A172 (cell line): Measurements from ENCODE around the gene CLMP. TPM values are rescaled to one million over a fixed set of nuclear protein-coding genes. Genes with fewer than 3 reads are reported as not detected.
A peak's percentile ranks its signal among the peaks of the same experiment; 100 is the strongest.

Experiments
- DNase-seq: peaks from one replicate; pipeline ENCODE4 v3.0.0-alpha.2; 2015; ENCODE audit warnings: low spot score
- total RNA-seq: library from RNA; depleted of rRNA; stranded (reverse); fragments of >200 nt; shearing (Covaris generic); gene quantifications from 2 replicates; pipeline ENCODE4 v1.2.3, GENCODE V29; 2014; rRNA removed

Gene CLMP, protein sequence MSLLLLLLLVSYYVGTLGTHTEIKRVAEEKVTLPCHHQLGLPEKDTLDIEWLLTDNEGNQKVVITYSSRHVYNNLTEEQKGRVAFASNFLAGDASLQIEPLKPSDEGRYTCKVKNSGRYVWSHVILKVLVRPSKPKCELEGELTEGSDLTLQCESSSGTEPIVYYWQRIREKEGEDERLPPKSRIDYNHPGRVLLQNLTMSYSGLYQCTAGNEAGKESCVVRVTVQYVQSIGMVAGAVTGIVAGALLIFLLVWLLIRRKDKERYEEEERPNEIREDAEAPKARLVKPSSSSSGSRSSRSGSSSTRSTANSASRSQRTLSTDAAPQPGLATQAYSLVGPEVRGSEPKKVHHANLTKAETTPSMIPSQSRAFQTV
- total RNA-seq = 4.7 and 9.7 TPM in 2 replicates

DNA sequence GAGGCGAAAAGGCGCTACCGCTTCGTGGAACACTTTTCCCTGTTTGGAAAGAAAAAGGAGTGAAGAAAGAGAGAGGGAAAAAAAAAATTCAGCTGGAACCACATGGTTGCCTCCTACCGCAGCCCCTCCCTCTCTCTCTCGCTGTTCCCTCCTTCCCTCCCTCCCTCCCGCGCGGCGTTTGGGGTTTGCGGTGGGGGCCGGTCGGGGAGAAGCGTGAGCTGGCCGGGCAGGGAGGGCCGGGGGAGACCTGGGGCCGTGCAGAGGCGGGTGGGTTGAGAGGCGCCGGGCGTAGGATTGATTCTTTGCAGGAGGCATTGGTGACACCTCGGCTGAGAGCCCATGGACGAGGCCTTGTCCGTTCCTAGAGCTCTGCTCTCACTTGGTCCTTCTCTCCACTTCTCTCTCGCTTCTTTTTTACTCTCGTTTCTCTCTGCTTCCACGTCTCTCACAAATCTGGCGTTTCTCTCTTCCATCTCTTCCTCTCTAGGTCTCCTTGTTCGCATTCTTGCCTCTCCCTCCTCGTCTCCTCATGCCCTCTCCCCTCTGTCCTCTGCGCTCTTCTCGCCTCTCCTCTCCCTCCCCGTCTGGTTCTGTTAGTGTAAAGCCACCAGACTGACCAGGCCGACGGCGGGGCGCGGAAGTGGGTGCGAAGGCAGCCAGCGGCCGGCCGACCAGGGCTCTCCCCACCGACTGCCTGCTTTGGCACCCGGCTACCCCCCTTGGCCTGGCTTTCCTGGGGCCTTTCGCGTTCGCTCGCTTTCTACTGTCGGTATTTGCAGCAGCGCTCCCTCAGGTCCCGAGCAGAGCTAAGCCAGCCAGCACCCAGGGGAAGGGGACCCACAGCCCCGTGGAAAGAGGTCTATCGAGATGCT lies at the start of gene CLMP:
Gene CLMP, minus strand, starts transcription at position 61 of the 872 bp plus-strand sequence. CDS start 308 bp downstream, outside the sequence.
- DNase-seq = no peak

DNA sequence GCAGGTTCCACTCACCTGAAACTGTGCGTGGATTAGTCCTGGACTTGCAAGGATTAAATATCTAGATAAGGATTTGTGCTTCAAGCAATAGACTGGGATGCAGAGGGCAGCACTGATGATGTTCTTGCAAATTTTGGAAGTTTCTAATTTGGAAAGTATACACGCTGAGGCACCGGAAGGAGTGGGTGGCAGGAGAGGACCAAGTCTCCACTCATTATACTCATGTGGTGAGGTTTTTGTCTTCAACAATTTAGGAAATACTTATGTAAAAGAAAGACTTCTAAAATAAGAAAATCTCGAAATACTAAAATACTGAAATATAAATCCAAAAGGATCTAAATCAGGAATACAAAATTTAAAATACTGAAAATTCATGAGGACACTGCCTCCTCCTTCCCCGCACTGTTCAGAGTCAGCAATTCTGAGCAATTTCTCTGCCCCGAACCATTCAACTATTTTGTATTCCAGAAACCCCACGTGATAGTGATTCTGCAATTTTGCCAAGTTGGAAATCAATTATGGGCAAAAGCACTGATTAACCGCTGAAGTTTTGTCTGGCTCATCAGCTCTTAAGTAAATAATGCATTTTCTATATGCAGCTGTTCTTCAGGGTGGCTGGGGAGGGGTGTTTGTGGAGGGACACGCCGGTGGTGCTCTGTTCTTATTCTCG lies 47.0 kb upstream of the CLMP start:
- DNase-seq = no peak

DNA sequence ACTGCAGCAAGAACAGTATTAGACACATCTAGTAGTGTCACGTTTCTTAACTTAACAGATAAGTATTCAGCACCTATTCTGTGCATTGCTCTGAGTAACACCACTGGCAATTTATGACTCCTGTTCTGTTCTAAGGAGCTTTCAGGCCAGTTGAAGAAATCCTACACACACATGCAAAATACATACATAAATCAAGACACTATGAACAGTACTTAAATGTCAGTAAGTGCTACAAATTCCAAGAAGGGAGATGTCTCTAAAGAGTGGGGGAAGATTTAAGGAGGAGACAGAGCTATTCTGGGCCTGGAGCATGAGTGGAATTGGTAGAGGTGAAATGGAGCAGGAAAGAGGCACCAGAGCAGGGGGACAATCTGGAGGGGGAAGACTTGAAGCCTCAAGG lies 46.2 kb upstream of the CLMP start:
- DNase-seq = no peak

DNA sequence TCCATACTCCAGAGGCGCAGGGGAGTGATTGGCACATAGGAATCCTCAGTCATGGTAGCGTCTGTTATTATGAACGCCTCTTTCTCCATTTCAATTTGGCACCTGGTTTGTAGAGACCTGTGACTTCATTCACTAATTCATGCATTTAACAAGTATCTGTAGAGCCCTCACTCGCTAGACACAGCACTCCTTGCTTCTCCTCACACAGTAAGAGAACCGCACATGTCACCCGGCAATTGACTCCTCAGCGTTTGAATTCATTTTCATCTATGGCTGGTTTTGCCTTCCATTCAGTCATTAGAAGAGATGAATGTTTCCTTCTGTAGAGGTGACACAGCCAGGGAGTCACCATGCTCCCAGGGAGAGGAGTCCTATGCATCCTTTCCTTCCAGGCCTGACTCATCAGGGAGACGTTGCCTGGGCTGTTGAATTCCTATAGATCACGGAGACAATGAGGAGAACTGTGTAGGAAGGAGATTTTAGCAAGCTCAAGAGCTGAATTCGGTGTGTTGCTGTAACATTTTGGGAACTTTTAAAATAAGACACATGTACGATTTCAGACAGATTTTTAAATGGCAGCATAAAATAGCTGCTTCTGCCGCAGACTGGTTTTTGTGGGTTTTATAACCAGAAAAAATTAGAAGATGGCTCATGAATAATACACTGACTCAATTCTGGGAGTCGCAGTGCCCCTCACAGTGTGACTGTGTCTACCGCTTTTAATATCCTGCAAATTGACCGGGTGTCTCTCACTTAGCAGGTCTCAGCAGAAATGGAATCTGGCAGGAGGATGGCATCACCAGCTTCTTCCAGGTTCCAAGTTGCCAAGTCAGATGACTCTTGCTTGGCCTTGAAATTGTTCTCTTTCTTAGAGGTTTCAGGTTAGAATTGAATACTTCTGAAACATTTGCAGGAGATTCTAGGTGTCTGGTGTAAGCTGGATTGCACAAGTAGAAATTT lies 44.4 kb upstream of the CLMP start:
- DNase-seq = peak; percentile 40

DNA sequence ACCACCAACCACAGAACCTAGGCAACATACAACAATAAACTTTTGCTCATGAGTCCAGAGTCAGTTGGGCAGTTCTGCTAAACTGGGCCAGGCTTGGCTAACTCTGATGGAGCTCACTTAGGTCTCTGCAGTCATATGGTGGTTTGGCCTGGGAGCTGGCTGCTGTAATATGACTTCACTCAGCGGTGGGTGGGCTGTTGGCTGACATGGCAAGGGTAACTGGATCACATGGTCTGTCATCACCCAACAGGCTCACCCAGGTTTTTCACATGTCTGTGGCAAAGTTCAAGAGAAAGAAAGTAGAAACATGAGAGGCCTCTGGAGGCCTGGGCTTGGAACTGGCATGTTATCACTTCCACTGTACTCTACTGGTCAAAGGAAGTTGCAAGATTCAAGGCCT lies 43.2 kb upstream of the CLMP start:
- no peak for DNase-seq

DNA sequence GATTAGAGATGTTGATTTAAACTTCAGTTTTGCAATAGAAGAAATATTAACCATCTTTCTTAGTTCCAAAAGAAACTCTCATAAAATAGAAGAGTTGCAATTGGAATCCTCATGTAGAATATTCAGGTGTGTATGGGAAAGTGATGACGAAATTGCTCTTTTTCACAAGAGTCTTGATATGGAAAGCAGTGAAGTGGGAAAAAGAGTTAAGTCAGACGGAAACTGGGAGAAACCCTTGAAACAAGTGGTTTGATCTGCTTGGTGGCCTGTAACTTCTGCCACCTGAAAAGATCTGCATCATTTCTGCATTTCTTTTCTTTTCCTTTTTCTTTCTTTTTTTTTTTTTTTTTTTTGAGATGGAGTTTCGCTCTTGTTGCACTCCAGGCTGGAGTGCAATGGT lies 41.8 kb upstream of the CLMP start:
- no peak for DNase-seq

DNA sequence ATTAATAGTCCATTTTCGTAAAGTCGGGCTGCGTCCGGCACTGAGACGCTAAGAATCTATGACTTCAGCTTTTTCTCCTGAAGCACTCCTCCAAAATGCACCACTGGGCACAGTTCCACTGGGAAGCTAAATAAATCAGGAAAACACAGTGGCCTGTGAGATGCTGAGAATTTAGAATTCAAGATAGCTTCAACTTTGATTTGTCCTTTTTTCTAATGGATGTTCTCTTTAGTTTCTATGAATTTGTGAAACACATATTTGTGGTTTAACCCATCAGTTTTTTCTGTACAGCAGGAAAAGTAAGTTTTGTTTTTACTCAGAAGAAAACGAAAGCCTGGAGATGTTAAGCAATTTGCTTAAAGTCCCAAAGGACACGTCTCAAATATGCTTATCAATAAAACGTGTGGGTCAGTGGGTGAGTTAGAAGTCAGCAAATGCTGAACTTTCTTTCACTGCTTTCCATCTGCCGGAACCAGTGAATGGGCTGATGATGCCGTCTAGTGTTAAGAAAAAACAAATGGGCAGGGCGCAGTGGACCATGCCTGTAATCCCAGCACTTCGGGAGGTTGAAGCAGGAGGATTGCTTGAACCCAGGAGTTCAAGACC lies 40.7 kb upstream of the CLMP start:
- DNase-seq = no peak

DNA sequence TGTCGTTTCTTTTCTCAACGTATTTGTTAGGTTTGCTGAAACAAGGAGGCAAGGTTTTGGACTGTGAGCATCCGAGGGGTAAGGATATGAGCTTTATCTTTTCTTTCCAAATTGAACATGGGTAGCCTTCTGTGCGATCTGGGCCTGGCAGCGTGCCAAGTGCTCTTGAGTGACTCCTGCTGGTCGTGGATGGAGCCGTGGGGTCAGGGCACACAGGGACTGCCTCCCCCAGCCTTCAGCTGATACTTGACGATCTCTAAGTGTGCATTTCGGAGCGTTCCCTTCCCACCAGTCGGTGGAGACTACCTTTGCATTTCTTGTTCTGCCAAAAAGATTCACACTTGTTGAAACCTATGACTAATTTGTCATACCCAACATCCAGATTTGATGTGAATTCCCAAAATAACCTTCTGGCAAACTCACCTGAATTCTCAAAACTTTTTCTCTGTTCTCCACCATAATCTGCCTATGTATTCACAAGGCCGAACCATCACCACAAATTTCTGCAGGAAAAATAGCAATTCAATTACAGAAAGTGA lies 40.1 kb upstream of the CLMP start:
- DNase-seq = no peak

DNA sequence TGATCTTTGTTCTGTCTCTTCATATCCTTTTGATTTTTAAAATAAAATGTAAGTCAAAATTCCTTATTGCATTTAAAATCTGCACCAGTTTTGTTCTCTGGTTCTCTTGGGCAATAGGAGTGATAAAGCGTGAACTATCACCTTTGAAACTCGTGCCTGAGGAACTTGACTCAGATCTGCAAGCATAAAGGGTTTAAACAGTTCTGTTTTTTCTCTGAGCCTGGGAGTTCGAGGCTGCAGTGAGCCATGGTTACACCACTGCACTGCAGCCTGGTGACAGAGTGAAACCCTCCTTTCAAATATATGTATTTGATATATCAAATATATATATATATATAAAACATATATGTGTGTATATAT lies 38.9 kb upstream of the CLMP start:
- DNase-seq = no peak

DNA sequence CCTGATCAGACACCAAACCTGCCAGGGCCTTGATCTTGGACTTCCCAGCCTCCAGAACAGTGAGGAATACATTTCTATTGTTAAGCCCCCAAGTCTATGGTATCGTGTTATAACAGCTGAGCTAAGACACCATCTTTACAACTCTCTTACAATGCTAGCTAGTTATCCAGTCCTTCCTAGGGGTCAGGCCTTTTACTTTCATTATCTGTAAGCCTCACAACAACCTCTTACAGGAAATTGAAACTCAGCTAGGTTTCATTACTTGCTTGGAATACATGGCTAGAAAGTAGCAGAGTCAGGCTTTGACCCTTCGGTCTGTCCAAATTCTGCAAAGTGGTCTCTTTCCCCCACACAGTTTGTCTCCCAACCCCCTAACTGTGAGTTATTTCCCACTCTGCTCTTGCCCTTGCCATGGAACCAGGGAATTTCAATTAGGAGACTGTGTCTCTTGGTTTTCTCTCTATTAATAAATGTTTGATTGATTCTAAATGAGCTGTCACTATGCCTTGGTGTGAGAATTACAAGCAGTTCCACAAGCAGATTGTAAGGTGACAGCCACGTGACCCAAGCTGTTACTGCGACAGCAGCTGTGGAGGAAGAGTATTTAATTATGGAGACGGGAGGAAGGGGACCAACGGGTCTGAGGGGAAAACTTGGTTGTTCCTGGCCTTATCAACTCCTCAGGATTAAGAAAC lies 38.4 kb upstream of the CLMP start:
- DNase-seq = no peak

DNA sequence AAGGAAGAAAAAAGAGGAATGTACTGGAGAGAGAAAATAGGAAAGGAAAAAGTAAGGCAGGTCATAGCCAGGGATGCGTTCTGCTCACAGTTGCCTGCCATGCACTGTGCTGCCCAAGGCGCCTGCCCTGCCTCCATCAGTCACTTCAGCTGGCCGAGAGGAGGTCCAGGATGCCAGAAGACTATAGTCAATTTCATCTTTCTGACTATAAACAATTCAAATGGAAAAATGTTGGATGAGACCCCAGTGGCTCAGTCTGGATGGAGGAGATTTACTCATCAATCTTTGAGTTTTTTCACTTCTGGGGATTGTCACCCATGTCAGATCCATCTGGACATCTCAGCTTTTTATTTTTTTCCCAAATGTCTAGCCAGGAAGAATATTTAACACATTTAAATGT lies 36.7 kb upstream of the CLMP start:
- DNase-seq = no peak

DNA sequence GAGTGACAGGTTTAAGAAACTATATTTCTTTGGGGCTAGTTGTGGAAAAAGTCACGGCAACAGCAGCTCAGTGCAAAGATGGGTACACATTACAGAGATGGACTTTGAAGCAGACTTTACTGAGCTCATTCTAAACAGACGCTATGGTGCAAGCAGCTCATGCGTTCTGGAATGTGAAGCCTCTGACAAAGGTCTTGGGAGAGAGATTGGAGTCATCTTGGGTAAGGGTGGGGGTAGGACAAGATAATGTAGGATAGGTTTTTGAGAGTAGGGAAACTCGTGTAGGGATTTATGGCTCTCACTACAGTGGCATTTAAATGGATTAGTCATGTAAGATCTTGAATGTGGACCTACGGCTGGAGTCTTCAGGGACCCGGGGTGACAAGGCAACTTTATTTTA lies 36.2 kb upstream of the CLMP start:
- no peak for DNase-seq

DNA sequence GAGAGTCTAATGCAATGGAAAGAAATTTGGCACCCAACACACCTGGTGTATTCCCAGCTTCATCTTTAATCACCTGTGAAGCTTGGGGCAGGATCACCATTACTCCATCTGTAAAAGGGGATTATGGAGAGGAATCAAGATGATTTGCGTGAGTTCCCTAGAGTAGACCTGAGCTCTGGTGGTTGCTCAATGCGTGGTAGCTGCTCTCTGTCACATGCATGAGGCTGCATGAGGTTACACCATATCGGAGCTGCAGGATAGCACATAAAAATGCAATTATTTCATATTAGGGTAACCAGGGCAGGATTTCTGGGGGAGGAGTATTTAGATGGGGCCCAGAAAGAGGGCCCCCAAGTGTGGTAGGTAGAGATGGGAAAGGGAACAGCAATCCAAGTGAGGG lies 35.3 kb upstream of the CLMP start:
- DNase-seq = no peak

DNA sequence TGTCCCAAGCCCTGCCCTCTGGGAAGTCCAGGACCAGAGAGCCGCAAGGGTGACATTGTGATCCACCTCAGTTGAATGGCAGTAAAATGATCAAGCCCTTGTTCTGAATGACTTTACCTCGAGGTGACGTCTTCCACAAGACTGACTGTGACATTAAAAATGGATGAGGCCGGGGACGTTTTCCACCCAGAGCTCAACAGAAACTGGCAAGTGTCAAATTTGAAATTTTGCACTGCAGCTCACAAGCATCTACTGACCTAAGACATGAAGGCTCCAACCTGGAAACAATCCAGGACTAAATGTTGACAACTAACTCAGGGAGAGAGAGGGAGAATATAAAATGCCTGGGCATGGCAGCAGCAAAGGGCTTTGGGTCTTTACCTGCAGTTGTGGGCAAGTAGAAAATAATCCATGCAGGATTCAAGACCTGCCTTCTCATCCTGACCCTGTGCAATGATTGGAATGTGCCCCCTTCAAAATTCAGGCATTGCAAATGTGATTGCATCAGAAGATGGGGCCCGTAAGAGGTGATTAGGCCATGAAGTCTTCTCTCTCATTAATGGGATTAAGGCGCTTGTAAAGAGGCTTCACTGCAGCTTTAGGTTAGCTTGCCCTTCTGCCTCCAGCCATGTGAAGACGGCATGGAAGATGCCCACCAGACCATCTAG lies 33.6 kb upstream of the CLMP start:
- no peak for DNase-seq

DNA sequence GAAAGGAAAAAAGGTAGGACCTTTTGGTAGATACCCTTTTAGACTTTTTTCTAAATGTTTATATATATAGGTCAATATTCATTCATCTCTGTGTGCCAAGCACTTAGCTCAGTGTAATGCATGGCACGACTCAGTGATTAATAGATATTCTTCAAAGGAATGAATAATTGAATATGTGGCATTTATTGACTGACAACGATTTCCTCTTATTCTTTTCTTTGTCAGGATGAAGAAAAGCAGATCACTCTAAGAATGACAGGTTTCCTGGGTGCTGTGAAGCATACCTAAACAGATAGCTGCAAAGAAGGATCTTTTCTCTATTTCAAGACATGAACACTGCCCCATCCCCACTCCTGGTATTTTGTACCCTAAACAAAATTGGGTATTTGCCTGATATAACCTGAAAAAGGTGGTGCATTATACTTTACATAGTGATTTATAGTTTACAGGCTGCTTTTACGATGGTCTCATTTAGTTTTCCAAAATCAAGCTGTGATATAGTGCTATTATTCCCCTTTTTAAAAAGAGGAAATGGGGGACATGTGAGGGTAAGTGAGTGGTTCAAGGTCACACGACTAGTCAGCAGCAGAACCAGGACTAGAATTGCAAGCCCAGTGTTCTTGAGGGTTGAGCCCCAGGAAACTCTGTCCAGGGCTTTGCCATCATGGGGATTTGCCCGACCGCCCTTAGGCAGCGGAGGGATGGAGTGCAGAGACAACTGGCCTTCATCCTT lies 32.9 kb upstream of the CLMP start:
- DNase-seq = no peak

DNA sequence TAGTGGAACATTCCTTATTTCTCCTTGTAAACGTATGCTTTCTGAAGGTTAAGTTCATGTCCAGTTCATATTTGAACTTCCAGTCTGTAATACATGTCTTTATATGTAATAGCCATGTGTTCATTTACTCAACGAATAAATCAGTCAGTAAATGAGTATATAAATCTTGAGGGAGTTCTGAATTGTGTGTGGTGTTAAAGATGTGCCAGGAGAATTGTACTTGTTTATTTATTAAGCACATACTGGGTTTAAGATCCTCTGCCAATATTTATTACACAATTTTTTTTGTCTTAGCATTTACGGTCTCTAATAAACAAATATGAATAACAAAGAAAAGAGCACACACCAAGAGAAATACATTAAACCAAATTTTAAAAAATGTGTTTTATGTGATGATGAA lies 26.5 kb upstream of the CLMP start:
- DNase-seq = no peak

DNA sequence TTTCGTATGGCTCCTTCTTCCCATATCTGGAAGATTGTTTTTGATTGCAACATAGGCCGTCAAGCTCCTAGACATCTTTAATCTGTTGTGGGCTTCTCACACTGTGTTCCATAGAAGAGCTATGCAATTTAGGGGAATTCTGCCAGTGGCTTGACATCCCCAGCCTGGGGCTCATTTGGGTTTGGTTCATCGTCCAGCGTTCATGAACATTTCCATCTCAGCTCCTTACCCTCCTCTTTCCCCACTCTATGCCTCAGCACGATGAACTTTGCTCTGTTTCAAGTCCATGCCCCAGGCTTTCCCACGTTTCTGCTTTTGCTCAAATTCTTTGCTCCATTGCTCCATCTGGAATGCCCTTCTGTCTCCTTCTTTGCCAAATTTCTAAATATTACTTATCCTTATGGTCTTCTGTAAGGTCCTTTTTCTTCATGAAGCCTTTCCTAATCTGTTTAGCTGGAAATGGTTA lies 26.1 kb upstream of the CLMP start:
- no peak for DNase-seq

DNA sequence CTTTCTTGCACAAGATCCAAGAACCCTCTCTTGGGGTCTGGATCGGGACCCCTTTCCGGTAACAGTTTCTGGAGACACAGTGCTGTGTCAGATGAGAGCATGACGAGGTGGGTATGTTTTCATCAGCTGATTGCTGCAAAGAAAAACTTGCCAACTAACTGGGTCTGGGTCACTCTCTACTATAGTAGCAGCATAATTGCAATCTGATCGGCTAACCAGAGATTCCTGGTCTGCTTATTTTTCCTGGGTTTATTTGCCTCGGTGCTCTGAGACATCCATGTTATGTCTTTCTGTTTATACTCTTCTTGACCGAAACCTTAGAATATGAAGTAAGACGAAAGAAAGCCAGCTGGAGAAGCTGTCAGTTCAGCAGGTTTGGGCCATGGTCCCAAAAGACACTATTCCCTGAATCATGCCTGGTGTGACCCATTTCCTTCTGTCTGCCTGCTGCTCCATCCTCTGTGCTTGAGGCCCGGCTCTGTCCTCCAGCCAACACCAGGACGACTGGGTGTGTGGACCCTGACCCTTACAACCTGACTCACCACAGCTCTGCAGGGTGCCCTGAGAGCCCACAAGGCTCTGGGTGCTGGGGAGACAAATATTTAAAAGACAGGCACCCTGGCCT lies 24.1 kb upstream of the CLMP start:
- DNase-seq = peak; percentile 49
